ENCODE results near the gene CLSTN2.

Gene CLSTN2

GRCh38 chr3:140290105-140290504 lies 355.1 kb downstream of the CLSTN2 start:
- peaks cover 0 to 3% of the 10 kb centered on the region in 2 donors for H3K27me3 ChIP-seq (ENCODE audit: control insufficient read depth in 1 of 2, insufficient read depth in 2 of 2, low read length in 2 of 2)
- H3K36me3 ChIP-seq (ENCODE audit: control insufficient read depth in 1 of 2, insufficient read depth in 2 of 2, low read length in 2 of 2), result no peaks in the 10 kb centered on the region
- H3K4me3 ChIP-seq (ENCODE audit: low read depth in 1 of 2, low read length in 2 of 2), result no peak overlapping the region
- no peak overlapping the region for H3K27ac ChIP-seq (ENCODE audit: low read depth, low read length)
- no peaks in the 10 kb centered on the region for H3K9me3 ChIP-seq (ENCODE audit: control insufficient read depth in 1 of 2, low read length in 2 of 2)
- H3K9ac ChIP-seq (ENCODE audit: low read depth in 1 of 2, low read length in 2 of 2), result no peak overlapping the region
- no peaks in the 10 kb centered on the region for H3K4me1 ChIP-seq (ENCODE audit: control insufficient read depth in 1 of 2, insufficient read depth in 2 of 2, low read length in 2 of 2)

- H3K27me3 ChIP-seq (ENCODE audit: control insufficient read depth in 1 of 2, insufficient read depth in 2 of 2, low read length in 2 of 2), result peaks cover 0 to 3% of the 10 kb centered on the region in 2 donors
- H3K4me1 ChIP-seq (ENCODE audit: control insufficient read depth in 1 of 2, insufficient read depth in 2 of 2, low read length in 2 of 2), result no peaks in the 10 kb centered on the region
- no peak overlapping the region for H3K9ac ChIP-seq (ENCODE audit: low read depth in 1 of 2, low read length in 2 of 2)
- no peaks in the 10 kb centered on the region for H3K36me3 ChIP-seq (ENCODE audit: control insufficient read depth in 1 of 2, insufficient read depth in 2 of 2, low read length in 2 of 2)
- H3K9me3 ChIP-seq (ENCODE audit: control insufficient read depth in 1 of 2, low read length in 2 of 2), result no peaks in the 10 kb centered on the region
- no peak overlapping the region for H3K4me3 ChIP-seq (ENCODE audit: low read depth in 1 of 2, low read length in 2 of 2)
- no peak overlapping the region for H3K27ac ChIP-seq (ENCODE audit: low read depth, low read length)
Observed at GRCh38 chr3:140292170-140292569, 357.2 kb downstream of the CLSTN2 start.

DNA sequence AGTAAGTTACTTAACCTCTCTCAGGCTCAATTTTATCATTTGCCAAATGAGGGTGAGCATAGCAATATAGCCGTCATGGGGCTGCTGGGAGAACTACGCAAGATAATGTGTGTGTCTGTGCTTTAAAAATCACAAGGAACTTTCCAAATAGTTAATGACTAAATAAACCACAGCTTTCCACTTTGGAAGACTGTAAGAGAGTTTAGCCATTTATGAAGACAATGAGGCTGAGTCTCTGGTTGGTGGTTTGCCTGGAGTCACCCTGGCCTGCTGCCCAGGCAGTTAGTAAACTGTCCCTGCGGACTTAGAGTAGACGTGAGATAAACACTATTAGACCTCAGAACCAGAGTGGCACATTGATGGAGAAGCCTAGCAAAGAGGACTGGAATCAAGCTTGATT lies 357.7 kb downstream of the CLSTN2 start:
- no peak overlapping the region for H3K27ac ChIP-seq (ENCODE audit: low read depth, low read length)
- H3K27me3 ChIP-seq (ENCODE audit: control insufficient read depth in 1 of 2, insufficient read depth in 2 of 2, low read length in 2 of 2), result peaks cover 0 to 3% of the 10 kb centered on the region in 2 donors
- H3K9me3 ChIP-seq (ENCODE audit: control insufficient read depth in 1 of 2, low read length in 2 of 2), result no peaks in the 10 kb centered on the region
- H3K36me3 ChIP-seq (ENCODE audit: control insufficient read depth in 1 of 2, insufficient read depth in 2 of 2, low read length in 2 of 2), result no peaks in the 10 kb centered on the region
- no peak overlapping the region for H3K4me3 ChIP-seq (ENCODE audit: low read depth in 1 of 2, low read length in 2 of 2)
- H3K4me1 ChIP-seq (ENCODE audit: control insufficient read depth in 1 of 2, insufficient read depth in 2 of 2, low read length in 2 of 2), result no peaks in the 10 kb centered on the region
- H3K9ac ChIP-seq (ENCODE audit: low read depth in 1 of 2, low read length in 2 of 2), result no peak overlapping the region

DNA sequence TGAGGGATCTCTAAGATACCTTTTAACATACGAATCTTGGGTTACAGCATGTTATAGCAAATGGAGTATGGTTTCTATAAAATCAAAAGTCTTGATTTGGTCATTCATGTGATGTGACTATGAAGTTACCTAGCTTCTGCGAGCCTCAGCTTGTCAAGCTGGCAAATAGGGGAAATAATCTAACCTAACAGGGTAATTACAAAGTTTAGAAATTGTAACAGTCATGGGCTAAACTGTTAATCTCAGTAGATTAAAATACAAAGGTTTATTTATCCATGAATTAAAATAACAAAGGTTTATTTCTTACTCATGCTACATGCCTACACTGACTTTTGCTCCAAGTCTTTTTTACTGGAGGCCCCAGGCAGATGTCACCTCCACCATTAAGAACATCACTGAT lies 359.1 kb downstream of the CLSTN2 start:
- H3K9me3 ChIP-seq (ENCODE audit: control insufficient read depth in 1 of 2, low read length in 2 of 2), result no peaks in the 10 kb centered on the region
- H3K4me3 ChIP-seq (ENCODE audit: low read depth in 1 of 2, low read length in 2 of 2), result no peak overlapping the region
- H3K27me3 ChIP-seq (ENCODE audit: control insufficient read depth in 1 of 2, insufficient read depth in 2 of 2, low read length in 2 of 2), result no peaks in the 10 kb centered on the region
- no peak overlapping the region for H3K27ac ChIP-seq (ENCODE audit: low read depth, low read length)
- H3K4me1 ChIP-seq (ENCODE audit: control insufficient read depth in 1 of 2, insufficient read depth in 2 of 2, low read length in 2 of 2), result no peaks in the 10 kb centered on the region
- H3K36me3 ChIP-seq (ENCODE audit: control insufficient read depth in 1 of 2, insufficient read depth in 2 of 2, low read length in 2 of 2), result no peaks in the 10 kb centered on the region
- H3K9ac ChIP-seq (ENCODE audit: low read depth in 1 of 2, low read length in 2 of 2), result no peak overlapping the region

DNA sequence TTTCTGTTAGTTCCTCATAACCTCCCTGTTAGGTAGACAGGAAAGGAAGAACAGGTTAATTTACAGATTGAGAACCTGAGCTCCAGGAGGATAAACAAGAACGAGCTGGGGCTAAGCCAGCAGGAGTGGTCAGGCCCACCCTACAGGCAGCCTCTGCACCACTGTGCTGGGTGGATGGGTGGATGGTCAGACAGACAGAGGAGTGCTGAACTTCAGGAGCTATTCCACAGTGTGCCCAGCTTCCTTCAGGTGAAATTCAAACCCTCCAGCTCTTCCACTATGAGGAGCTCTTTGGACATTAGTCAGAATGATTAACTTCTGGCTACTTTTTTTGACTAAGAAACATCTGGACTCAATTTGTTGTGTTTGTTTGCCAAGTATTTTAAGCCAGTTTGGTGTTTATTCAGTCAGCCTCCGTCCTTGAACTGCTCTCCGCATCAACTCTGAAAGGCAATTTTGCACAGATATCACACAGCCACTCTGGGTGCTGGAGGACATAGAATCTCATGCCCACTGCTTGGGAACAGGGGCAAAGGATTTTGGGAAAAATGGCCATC lies 361.9 kb downstream of the CLSTN2 start:
- Histone ChIP-seq H3K27me3 (ENCODE audit: control insufficient read depth in 1 of 2, insufficient read depth in 2 of 2, low read length in 2 of 2) (no peaks in the 10 kb centered on the region), H3K4me3 (ENCODE audit: low read depth in 1 of 2, low read length in 2 of 2) (no peak overlapping the region), H3K36me3 (ENCODE audit: control insufficient read depth in 1 of 2, insufficient read depth in 2 of 2, low read length in 2 of 2) (no peaks in the 10 kb centered on the region), H3K4me1 (ENCODE audit: control insufficient read depth in 1 of 2, insufficient read depth in 2 of 2, low read length in 2 of 2) (no peaks in the 10 kb centered on the region), H3K9ac (ENCODE audit: low read depth in 1 of 2, low read length in 2 of 2) (no peak overlapping the region), H3K27ac (ENCODE audit: low read depth, low read length) (no peak overlapping the region), H3K9me3 (ENCODE audit: control insufficient read depth in 1 of 2, low read length in 2 of 2) (no peaks in the 10 kb centered on the region)

GRCh38 chr3:140298043-140298442 lies 363.1 kb downstream of the CLSTN2 start:
- H3K27me3 ChIP-seq (ENCODE audit: control insufficient read depth in 1 of 2, insufficient read depth in 2 of 2, low read length in 2 of 2), result no peaks in the 10 kb centered on the region
- H3K36me3 ChIP-seq (ENCODE audit: control insufficient read depth in 1 of 2, insufficient read depth in 2 of 2, low read length in 2 of 2), result no peaks in the 10 kb centered on the region
- no peak overlapping the region for H3K27ac ChIP-seq (ENCODE audit: low read depth, low read length)
- no peak overlapping the region for H3K4me3 ChIP-seq (ENCODE audit: low read depth in 1 of 2, low read length in 2 of 2)
- no peaks in the 10 kb centered on the region for H3K9me3 ChIP-seq (ENCODE audit: control insufficient read depth in 1 of 2, low read length in 2 of 2)
- no peaks in the 10 kb centered on the region for H3K4me1 ChIP-seq (ENCODE audit: control insufficient read depth in 1 of 2, insufficient read depth in 2 of 2, low read length in 2 of 2)
- H3K9ac ChIP-seq (ENCODE audit: low read depth in 1 of 2, low read length in 2 of 2), result no peak overlapping the region

DNA sequence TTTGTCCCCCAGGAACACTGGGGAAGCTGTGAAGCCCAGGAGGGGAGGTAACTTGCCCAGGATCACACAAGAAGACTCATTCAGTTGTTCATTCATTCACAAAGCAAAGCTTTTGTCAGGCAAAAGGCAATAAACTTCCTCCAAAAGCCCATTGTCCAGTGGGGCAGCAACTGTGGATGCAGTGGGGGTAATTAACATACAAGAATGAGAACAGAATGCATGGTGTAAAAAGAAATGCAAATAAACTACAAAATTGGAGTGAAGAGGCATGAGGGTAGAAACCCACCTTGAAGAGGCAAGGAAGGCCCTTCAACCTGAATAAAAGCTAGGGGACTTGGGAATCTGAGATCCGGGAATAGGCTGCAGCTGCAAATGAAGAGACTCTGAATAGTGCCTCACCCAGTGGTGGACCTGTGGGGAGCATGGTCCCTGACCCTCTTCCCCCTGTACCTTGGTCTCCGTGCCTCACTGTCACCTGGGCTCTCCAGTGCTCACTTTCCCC lies 363.6 kb downstream of the CLSTN2 start:
- Histone ChIP-seq H3K4me1 (ENCODE audit: control insufficient read depth in 1 of 2, insufficient read depth in 2 of 2, low read length in 2 of 2) (no peaks in the 10 kb centered on the region), H3K9me3 (ENCODE audit: control insufficient read depth in 1 of 2, low read length in 2 of 2) (no peaks in the 10 kb centered on the region), H3K4me3 (ENCODE audit: low read depth in 1 of 2, low read length in 2 of 2) (no peak overlapping the region), H3K36me3 (ENCODE audit: control insufficient read depth in 1 of 2, insufficient read depth in 2 of 2, low read length in 2 of 2) (no peaks in the 10 kb centered on the region), H3K27me3 (ENCODE audit: control insufficient read depth in 1 of 2, insufficient read depth in 2 of 2, low read length in 2 of 2) (no peaks in the 10 kb centered on the region), H3K27ac (ENCODE audit: low read depth, low read length) (no peak overlapping the region), H3K9ac (ENCODE audit: low read depth in 1 of 2, low read length in 2 of 2) (no peak overlapping the region)

- no peaks in the 10 kb centered on the region for H3K9me3 ChIP-seq (ENCODE audit: control insufficient read depth in 1 of 2, low read length in 2 of 2)
- no peak overlapping the region for H3K9ac ChIP-seq (ENCODE audit: low read depth in 1 of 2, low read length in 2 of 2)
- no peaks in the 10 kb centered on the region for H3K4me1 ChIP-seq (ENCODE audit: control insufficient read depth in 1 of 2, insufficient read depth in 2 of 2, low read length in 2 of 2)
Observed at GRCh38 chr3:140303875-140304274, 368.9 kb downstream of the CLSTN2 start.

GRCh38 chr3:140308535-140308934 lies 373.6 kb downstream of the CLSTN2 start:
- no peak overlapping the region for H3K9ac ChIP-seq (ENCODE audit: low read depth in 1 of 2, low read length in 2 of 2)
- no peak overlapping the region for H3K27ac ChIP-seq (ENCODE audit: low read depth, low read length)
- no peaks in the 10 kb centered on the region for H3K36me3 ChIP-seq (ENCODE audit: control insufficient read depth in 1 of 2, insufficient read depth in 2 of 2, low read length in 2 of 2)
- no peaks in the 10 kb centered on the region for H3K4me1 ChIP-seq (ENCODE audit: control insufficient read depth in 1 of 2, insufficient read depth in 2 of 2, low read length in 2 of 2)
- H3K4me3 ChIP-seq (ENCODE audit: low read depth in 1 of 2, low read length in 2 of 2), result no peak overlapping the region
- no peaks in the 10 kb centered on the region for H3K9me3 ChIP-seq (ENCODE audit: control insufficient read depth in 1 of 2, low read length in 2 of 2)
- H3K27me3 ChIP-seq (ENCODE audit: control insufficient read depth in 1 of 2, insufficient read depth in 2 of 2, low read length in 2 of 2), result no peaks in the 10 kb centered on the region

More at GRCh38 chr3:140303875-140304274, 368.9 kb downstream of the CLSTN2 start:
- Histone ChIP-seq H3K36me3 (ENCODE audit: control insufficient read depth in 1 of 2, insufficient read depth in 2 of 2, low read length in 2 of 2) (no peaks in the 10 kb centered on the region), H3K4me3 (ENCODE audit: low read depth in 1 of 2, low read length in 2 of 2) (no peak overlapping the region), H3K27ac (ENCODE audit: low read depth, low read length) (no peak overlapping the region), H3K27me3 (ENCODE audit: control insufficient read depth in 1 of 2, insufficient read depth in 2 of 2, low read length in 2 of 2) (no peaks in the 10 kb centered on the region)

- Histone ChIP-seq H3K9me3 (ENCODE audit: control insufficient read depth in 1 of 2, low read length in 2 of 2) (no peaks in the 10 kb centered on the region), H3K4me1 (ENCODE audit: control insufficient read depth in 1 of 2, insufficient read depth in 2 of 2, low read length in 2 of 2) (no peaks in the 10 kb centered on the region), H3K4me3 (ENCODE audit: low read depth in 1 of 2, low read length in 2 of 2) (no peak overlapping the region), H3K27me3 (ENCODE audit: control insufficient read depth in 1 of 2, insufficient read depth in 2 of 2, low read length in 2 of 2) (no peaks in the 10 kb centered on the region), H3K36me3 (ENCODE audit: control insufficient read depth in 1 of 2, insufficient read depth in 2 of 2, low read length in 2 of 2) (no peaks in the 10 kb centered on the region), H3K27ac (ENCODE audit: low read depth, low read length) (no peak overlapping the region), H3K9ac (ENCODE audit: low read depth in 1 of 2, low read length in 2 of 2) (no peak overlapping the region)
Observed at GRCh38 chr3:140311428-140311827, 376.4 kb downstream of the CLSTN2 start.

DNA sequence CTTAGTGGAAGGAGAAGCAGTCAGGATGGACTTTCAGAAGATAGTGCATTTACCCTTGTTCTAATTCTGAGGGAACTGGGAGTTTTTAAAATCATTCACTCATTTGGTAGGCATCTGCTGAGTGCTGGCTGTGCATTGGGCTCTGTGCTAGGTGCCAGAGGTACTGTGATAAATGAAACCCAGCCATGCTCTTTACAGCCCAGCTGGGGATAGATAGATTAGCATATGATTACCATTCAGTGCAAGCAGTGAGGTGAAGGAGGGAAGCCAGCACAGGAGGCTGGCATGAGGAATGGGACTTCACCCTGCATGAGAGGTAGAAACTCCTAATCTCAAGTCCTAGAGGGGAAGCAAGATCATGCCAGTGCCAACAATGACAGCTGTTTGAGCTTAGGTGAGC lies 381.0 kb downstream of the CLSTN2 start:
- H3K27ac ChIP-seq (ENCODE audit: low read depth, low read length), result no peak overlapping the region
- no peak overlapping the region for H3K9ac ChIP-seq (ENCODE audit: low read depth in 1 of 2, low read length in 2 of 2)
- H3K36me3 ChIP-seq (ENCODE audit: control insufficient read depth in 1 of 2, insufficient read depth in 2 of 2, low read length in 2 of 2), result no peaks in the 10 kb centered on the region
- no peaks in the 10 kb centered on the region for H3K27me3 ChIP-seq (ENCODE audit: control insufficient read depth in 1 of 2, insufficient read depth in 2 of 2, low read length in 2 of 2)
- H3K4me3 ChIP-seq (ENCODE audit: low read depth in 1 of 2, low read length in 2 of 2), result no peak overlapping the region
- H3K4me1 ChIP-seq (ENCODE audit: control insufficient read depth in 1 of 2, insufficient read depth in 2 of 2, low read length in 2 of 2), result no peaks in the 10 kb centered on the region
- no peaks in the 10 kb centered on the region for H3K9me3 ChIP-seq (ENCODE audit: control insufficient read depth in 1 of 2, low read length in 2 of 2)

Data from duodenal mucosa (tissue), 2 donors.